H1 (cell line): ENCODE measurements around the gene VAV2. TPM values are rescaled to one million over a fixed set of nuclear protein-coding genes. Genes with fewer than 3 reads are reported as not detected.

Experiments used
- CTCF ChIA-PET: fragments of 300-600 bp; sonication (Branson Sonifier 250); formaldehyde crosslinking; loops from one replicate; lab custom pipeline; 2021; ENCODE audit not compliant: partially characterized antibody; lab: Charles Lee
- POLR2A ChIA-PET: fragments of 300-600 bp; sonication (Branson Sonifier 250); formaldehyde crosslinking; loops from one replicate; lab custom pipeline; 2021; ENCODE audit warnings: inconsistent platforms; ENCODE audit not compliant: partially characterized antibody; lab: Charles Lee
- DNase-seq, 2 experiments: peaks; one replicate each; pipeline versions ENCODE4 v3.0.0 to v3.0.0-alpha.2; 2010 to 2022; ENCODE audit warnings: low spot score in 2 of 2, low read depth in 1 of 2, mixed read lengths in 1 of 2
- FAIRE-seq: peaks from 2 replicates; lab custom pipeline; 2011; peaks lifted over from hg19 to GRCh38; lab: Jason Lieb, UNC
- H2AFZ ChIP-seq: 2 replicates; pipeline ENCODE4 v1.8.1; 2012; ENCODE audit warnings: low read length, inconsistent platforms
- H2AK5ac ChIP-seq: 2 replicates; pipeline ENCODE4 v1.6.1; 2013; ENCODE audit warnings: low read depth, low read length
- H2BK120ac ChIP-seq: replicated peaks from 2 replicates; pipeline ENCODE3; 2013; ENCODE audit warnings: low read depth, low read length, inconsistent platforms
- H2BK12ac ChIP-seq: 2 replicates; pipeline ENCODE4 v1.6.1; 2013; ENCODE audit warnings: low read depth, low read length
- H2BK15ac ChIP-seq: 2 replicates; pipeline ENCODE4 v1.6.1; 2013; ENCODE audit warnings: low read length
- H2BK20ac ChIP-seq: 2 replicates; pipeline ENCODE4 v1.6.1; 2013; ENCODE audit warnings: low read length
- H2BK5ac ChIP-seq: 2 replicates; pipeline ENCODE4 v1.6.1; 2013; ENCODE audit warnings: low read depth, low read length
- H3K14ac ChIP-seq: 2 replicates; pipeline ENCODE4 v1.6.1; 2013; ENCODE audit warnings: inconsistent platforms; ENCODE audit not compliant: insufficient read length
- H3K18ac ChIP-seq: 2 replicates; pipeline ENCODE4 v1.6.1; 2013; ENCODE audit warnings: low read length; ENCODE audit errors: extremely low read depth
- H3K23ac ChIP-seq: 2 replicates; pipeline ENCODE4 v1.6.1; 2013; ENCODE audit warnings: inconsistent platforms; ENCODE audit not compliant: insufficient read length
- H3K23me2 ChIP-seq: 2 replicates; pipeline ENCODE4 v1.6.1; 2013; ENCODE audit warnings: low read depth, low read length
- H3K27ac ChIP-seq: 2 replicates; pipeline ENCODE4 v1.6.1; 2011; ENCODE audit warnings: low read depth, low read length, inconsistent platforms
- H3K27me3 ChIP-seq, 4 experiments: replicated peaks in 1 of 4; 1 replicate in 1 of 4; 2 replicates in 3 of 4; pipeline versions ENCODE4 v1.6.1 to v1.8.1; 2011 to 2013; ENCODE audit warnings: low read length in 3 of 4, mild to moderate bottlenecking in 3 of 4, inconsistent platforms in 2 of 4, mixed read lengths in 2 of 4, moderate library complexity in 1 of 4; ENCODE audit not compliant: control insufficient read depth in 3 of 4, insufficient read depth in 3 of 4; ENCODE audit errors: extremely low read depth in 1 of 4
- H3K36me3 ChIP-seq, 4 experiments: 2 replicates each; pipeline versions ENCODE4 v1.6.1 to v1.8.1; 2011 to 2013; ENCODE audit warnings: mild to moderate bottlenecking in 4 of 4, low read length in 3 of 4, moderate library complexity in 2 of 4, control low read depth in 1 of 4, inconsistent platforms in 1 of 4; ENCODE audit not compliant: insufficient read depth in 4 of 4, control insufficient read depth in 2 of 4
- H3K4ac ChIP-seq: replicated peaks from 2 replicates; pipeline ENCODE3; 2013; ENCODE audit warnings: low read length, low read depth, mixed read lengths, inconsistent platforms; ENCODE audit not compliant: insufficient read length
- H3K4me1 ChIP-seq, 4 experiments: replicated peaks in 1 of 4; 1 replicate in 1 of 4; 2 replicates in 3 of 4; pipeline versions ENCODE4 v1.6.1 to v1.8.1; 2011 to 2013; ENCODE audit warnings: low read length in 3 of 4, inconsistent platforms in 2 of 4, mixed read lengths in 1 of 4; ENCODE audit not compliant: insufficient read depth in 4 of 4, control insufficient read depth in 3 of 4
- H3K4me2 ChIP-seq, 2 experiments: 2 replicates each; pipeline versions ENCODE4 v1.6.1 to v1.8.1; 2011 to 2013; ENCODE audit warnings: low read depth in 2 of 2, low read length in 2 of 2, control low read depth in 1 of 2, inconsistent platforms in 1 of 2, mild to moderate bottlenecking in 1 of 2; ENCODE audit not compliant: insufficient read depth in 1 of 2
- H3K4me3 ChIP-seq, 4 experiments: fragments of 200-600, 300-600 bp in 1 of 4; sonication (generic), shearing (Covaris generic), sonication (Bioruptor Twin) in 1 of 4; 2 replicates each; pipeline versions ENCODE4 v1.5.1 to v1.8.1; 2011 to 2016; ENCODE audit warnings: low read length in 4 of 4, low read depth in 3 of 4, control low read depth in 2 of 4, inconsistent platforms in 2 of 4, mild to moderate bottlenecking in 2 of 4, mixed read lengths in 1 of 4, moderate library complexity in 1 of 4; ENCODE audit not compliant: insufficient read depth in 2 of 4; ENCODE audit errors: extremely low read depth in 1 of 4
- H3K56ac ChIP-seq: replicated peaks from 2 replicates; pipeline ENCODE3; 2013; ENCODE audit warnings: low read depth, mild to moderate bottlenecking, mixed read lengths, low read length, inconsistent platforms; ENCODE audit not compliant: insufficient read length
- H3K79me1 ChIP-seq: 2 replicates; pipeline ENCODE4 v1.6.1; 2013; ENCODE audit warnings: low read depth, low read length, control low read depth
- H3K79me2 ChIP-seq, 2 experiments: 2 replicates each; pipeline versions ENCODE4 v1.6.1 to v1.8.1; 2012 to 2013; ENCODE audit warnings: low read length in 2 of 2, mild to moderate bottlenecking in 2 of 2, inconsistent platforms in 1 of 2; ENCODE audit not compliant: insufficient read depth in 2 of 2, control insufficient read depth in 1 of 2
- H3K9ac ChIP-seq, 4 experiments: replicated peaks in 1 of 4; 1 replicate in 1 of 4; 2 replicates in 3 of 4; pipeline versions ENCODE4 v1.6.1 to v1.8.1; 2011 to 2013; ENCODE audit warnings: low read depth in 3 of 4, low read length in 3 of 4, control low read depth in 2 of 4, mild to moderate bottlenecking in 2 of 4, moderate library complexity in 2 of 4, inconsistent platforms in 1 of 4; ENCODE audit errors: extremely low read depth in 1 of 4
- H3K9me3 ChIP-seq, 2 experiments: 2 replicates each; pipeline versions ENCODE4 v1.6.1 to v1.8.1; 2012 to 2013; ENCODE audit warnings: mild to moderate bottlenecking in 2 of 2, moderate library complexity in 2 of 2, control low read depth in 1 of 2, inconsistent platforms in 1 of 2, low read depth in 1 of 2, low read length in 1 of 2, mixed read lengths in 1 of 2; ENCODE audit not compliant: insufficient read depth in 2 of 2
- H4K20me1 ChIP-seq, 2 experiments: replicated peaks in 1 of 2; 2 replicates each; pipeline versions ENCODE3 to v1.8.1; 2011 to 2013; ENCODE audit warnings: inconsistent platforms in 2 of 2, low read length in 2 of 2, mild to moderate bottlenecking in 1 of 2; ENCODE audit not compliant: insufficient read depth in 2 of 2, control insufficient read depth in 1 of 2
- H4K5ac ChIP-seq: 2 replicates; pipeline ENCODE4 v1.6.1; 2013; ENCODE audit warnings: low read length, low read depth, mixed read lengths, inconsistent platforms; ENCODE audit not compliant: insufficient read length
- H4K8ac ChIP-seq: 2 replicates; pipeline ENCODE4 v1.8.0; 2013; ENCODE audit warnings: mild to moderate bottlenecking, moderate library complexity, low read length, inconsistent platforms; ENCODE audit not compliant: insufficient read depth; ENCODE audit errors: extremely low read depth
- H4K91ac ChIP-seq: replicated peaks from 2 replicates; pipeline ENCODE3; 2013; ENCODE audit warnings: low read length, mixed read lengths, inconsistent platforms; ENCODE audit not compliant: insufficient read length
- CEBPB ChIP-seq: IDR thresholded peaks from 2 replicates; pipeline ENCODE4 v1.6.1; 2012; ENCODE audit warnings: low read depth, low read length
- KDM1A ChIP-seq: fragments of 200-600, 300-600 bp; sonication (generic); IDR thresholded peaks from 2 replicates; pipeline ENCODE4 v1.7.1; 2016; ENCODE audit warnings: mild to moderate bottlenecking, low read length, borderline replicate concordance
- MAFK ChIP-seq: IDR thresholded peaks from 2 replicates; pipeline ENCODE4 v1.6.1; 2012; ENCODE audit warnings: low read depth, mild to moderate bottlenecking, improper control_type of control experiment, low read length
- PHF8 ChIP-seq: fragments of 200-600 bp; sonication (generic); conservative IDR thresholded peaks from 2 replicates; pipeline ENCODE4 v1.7.1; 2012; ENCODE audit warnings: low read depth, mild to moderate bottlenecking, inconsistent platforms, low read length, moderate library complexity
- RBBP5 ChIP-seq: IDR thresholded peaks from 2 replicates; pipeline ENCODE4 v1.7.1; 2012; ENCODE audit warnings: low read depth, mild to moderate bottlenecking, inconsistent platforms, low read length, moderate library complexity, borderline replicate concordance
- RFX5 ChIP-seq: IDR thresholded peaks from 2 replicates; pipeline ENCODE4 v1.6.1; 2011; ENCODE audit warnings: low read depth, low read length, improper control_type of control experiment, borderline replicate concordance
- RNF2 ChIP-seq: fragments of 200-900, 300-1000 bp; sonication (generic); IDR thresholded peaks from 2 replicates; pipeline ENCODE4 v1.7.1; 2016; ENCODE audit warnings: borderline replicate concordance, low read depth, mild to moderate bottlenecking, antibody characterized with exemption, low read length; ENCODE audit not compliant: poor library complexity, severe bottlenecking; ENCODE audit errors: missing control alignments
- SIX5 ChIP-seq: IDR thresholded peaks from 2 replicates; pipeline ENCODE4 v1.6.1; 2011; ENCODE audit warnings: mild to moderate bottlenecking, low read depth, low read length
- SRF ChIP-seq: IDR thresholded peaks from 2 replicates; pipeline ENCODE4 v1.6.1; 2011; ENCODE audit warnings: mild to moderate bottlenecking, low read depth, low read length, moderate library complexity
- TCF12 ChIP-seq: IDR thresholded peaks from 2 replicates; pipeline ENCODE4 v1.6.1; 2011; ENCODE audit warnings: low read depth, mild to moderate bottlenecking, low read length
- USF2 ChIP-seq: IDR thresholded peaks from 2 replicates; pipeline ENCODE4 v1.6.1; 2011; ENCODE audit warnings: low read length, improper control_type of control experiment
- WGBS, 2 experiments: shearing (Covaris generic) in 1 of 2; methylation state at CpG; one replicate each; pipeline versions ENCODE4 v1.1.6 to v1.1.7; 2013 to 2015; ENCODE audit warnings: low lambda C conversion rate in 2 of 2, mixed read lengths in 2 of 2, inconsistent platforms in 1 of 2, low coverage in 1 of 2, missing lambda C conversion rate in 1 of 2; ENCODE audit not compliant: insufficient replicate concordance in 2 of 2, insufficient coverage in 1 of 2, insufficient read length in 1 of 2; ENCODE audit errors: extremely low coverage in 1 of 2, missing lambda C conversion rate in 1 of 2; 5-methylcytosine and 5-hydroxymethylcytosine counted together
- polyA plus RNA-seq, 7 experiments: library from polyadenylated mRNA; depleted of rRNA in 3 of 7; stranded (reverse) in 5 of 7; unstranded in 2 of 7; fragments of >200 nt in 5 of 7; fragments of 200-250 nt in 2 of 7; gene quantifications; 1 replicate in 5 of 7; 2 replicates in 1 of 7; 4 replicates in 1 of 7; pipeline versions ENCODE4 v1.2.1 to v1.2.3, GENCODE V29; 2011 to 2013; ENCODE audit warnings: missing spikeins in 2 of 7, mixed read lengths in 2 of 7
- total RNA-seq: library from RNA; stranded (reverse); fragmentation: NEBNext Ultra II Directional; extraction: Animal tissue kit (Norgen Biotek cat#: 25700); gene quantifications from 2 replicates; pipeline ENCODE4 v1.2.1, GENCODE V29; 2021

VAV2 gene
- total and polyA plus RNA-seq, 2 of the 8 experiments (the other 6 are each of a cell fraction or from before 2014, with no cell fraction given): 13.6 to 37.6 TPM

GRCh38 chr9:134010310-134011173 is 18.4 kb upstream of the VAV2 start:
- Histone ChIP-seq H4K20me1 (no peaks in the 10 kb centered on the region), H3K14ac (no peak overlapping the region), H3K56ac (no peak overlapping the region), H2BK12ac (no peak overlapping the region), H2BK5ac (no peak overlapping the region), H2AFZ (no peak overlapping the region), H2BK20ac (no peak overlapping the region), H3K23ac (no peak overlapping the region), H4K91ac (no peak overlapping the region), H3K27me3 (peaks cover 0 to 2% (median 0%) of the 10 kb centered on the region in 4 experiments; a peak in 1 of 7 replicates), H4K8ac (no peak overlapping the region), H4K5ac (no peak overlapping the region), H3K79me2 (no peaks in the 10 kb centered on the region), H3K36me3 (no peaks in the 10 kb centered on the region), H3K4ac (no peak overlapping the region), H3K23me2 (no peaks in the 10 kb centered on the region), H3K79me1 (no peaks in the 10 kb centered on the region), H3K9me3 (peaks cover 26 to 34% of the 10 kb centered on the region in 2 experiments), H2BK120ac (no peak overlapping the region), H3K4me3 (no peak overlapping the region), H3K4me2 (no peak overlapping the region), H2BK15ac (no peak overlapping the region), H3K18ac (no peak overlapping the region), H2AK5ac (no peak overlapping the region), H3K27ac (no peak overlapping the region), H3K9ac (no peak overlapping the region), H3K4me1 (no peaks in the 10 kb centered on the region)
- ChIA-PET CTCF (interaction anchor here (1.3 to 1.8 kb wide), 2 partner anchors 14 to 16 kb away, joined by 3 to 6 read pairs; no protein-coding TSS in a partner anchor), POLR2A (no interaction called here)
- no peak for DNase-seq
- WGBS, 2 experiments: 88% methylated on average over 20 of the region's 20 CpGs; no CpG with 5 or more reads in 1 of the 2 experiments
- no peak for FAIRE-seq
- no peak for TF ChIP-seq SRF
- TF ChIP-seq RFX5: no peak
- TF ChIP-seq TCF12: no peak
- no peak for TF ChIP-seq KDM1A
- TF ChIP-seq USF2: no peak
- TF ChIP-seq RBBP5: no peak
- TF ChIP-seq PHF8: no peak
- no peak for TF ChIP-seq RNF2
- TF ChIP-seq CEBPB: no peak
- TF ChIP-seq MAFK: no peak
- no peak for TF ChIP-seq SIX5
